Suprapubic skin (tissue), 4 donors: ENCODE results near the gene TMPRSS11D. TPM values are rescaled to one million over a fixed set of nuclear protein-coding genes. Genes with fewer than 3 reads are reported as not detected.

Experiments used
- DNase-seq, 2 donors: peaks; one replicate each; pipeline ENCODE4 v3.0.0-alpha.2; 2019; ENCODE audit warnings: low spot score in 2 of 2
- H3K27ac ChIP-seq: fragments of 200-600 bp; sonication (generic); one replicate; pipeline ENCODE4 v1.5.1; 2019
- H3K27me3 ChIP-seq: fragments of 200-600 bp; sonication (generic); one replicate; pipeline ENCODE4 v1.5.1; 2019
- H3K36me3 ChIP-seq: fragments of 200-600 bp; sonication (generic); one replicate; pipeline ENCODE4 v1.5.1; 2019
- H3K4me1 ChIP-seq: fragments of 200-600 bp; sonication (generic); one replicate; pipeline ENCODE4 v1.5.1; 2019
- H3K4me3 ChIP-seq: fragments of 200-600 bp; sonication (generic); one replicate; pipeline ENCODE4 v1.5.1; 2019; ENCODE audit warnings: mild to moderate bottlenecking
- H3K9me3 ChIP-seq: fragments of 200-600 bp; sonication (generic); one replicate; pipeline ENCODE4 v1.5.1; 2019
- CTCF ChIP-seq, 2 donors: fragments of 200-600 bp in 1 of 2; fragments of 450-650 bp in 1 of 2; sonication (generic) in 1 of 2; IDR thresholded peaks; one replicate each; pipeline ENCODE4 v1.5.1; 2016 to 2019; ENCODE audit warnings: antibody characterized with exemption in 2 of 2, mild to moderate bottlenecking in 1 of 2, moderate library complexity in 1 of 2
- EP300 ChIP-seq: sonication (generic); formaldehyde crosslinking; IDR thresholded peaks from one replicate; pipeline ENCODE4 v1.6.1; 2017; ENCODE audit warnings: antibody characterized with exemption
- POLR2A ChIP-seq, 2 donors: fragments of 450-650 bp; IDR thresholded peaks; one replicate each; pipeline ENCODE4 v1.6.1; 2017; ENCODE audit warnings: antibody characterized with exemption in 2 of 2, mild to moderate bottlenecking in 2 of 2, moderate library complexity in 2 of 2
- POLR2AphosphoS5 ChIP-seq, 3 donors: sonication (generic); formaldehyde crosslinking; IDR thresholded peaks; one replicate each; pipeline ENCODE4 v1.6.1; 2017; ENCODE audit warnings: antibody characterized with exemption in 3 of 3
- WGBS: methylation state at CpG from one replicate; pipeline ENCODE4 v1.1.5; 2018; 5-methylcytosine and 5-hydroxymethylcytosine counted together
- total RNA-seq, 4 donors: library from RNA; depleted of rRNA; stranded (reverse); fragments of >200 nt; gene quantifications; one replicate each; pipeline ENCODE4 v1.1.0, GENCODE V29; 2016

Gene TMPRSS11D
- total RNA-seq, 4 donors from 2014 or later = 0.72 to 0.73 TPM; not detected in 2

DNA sequence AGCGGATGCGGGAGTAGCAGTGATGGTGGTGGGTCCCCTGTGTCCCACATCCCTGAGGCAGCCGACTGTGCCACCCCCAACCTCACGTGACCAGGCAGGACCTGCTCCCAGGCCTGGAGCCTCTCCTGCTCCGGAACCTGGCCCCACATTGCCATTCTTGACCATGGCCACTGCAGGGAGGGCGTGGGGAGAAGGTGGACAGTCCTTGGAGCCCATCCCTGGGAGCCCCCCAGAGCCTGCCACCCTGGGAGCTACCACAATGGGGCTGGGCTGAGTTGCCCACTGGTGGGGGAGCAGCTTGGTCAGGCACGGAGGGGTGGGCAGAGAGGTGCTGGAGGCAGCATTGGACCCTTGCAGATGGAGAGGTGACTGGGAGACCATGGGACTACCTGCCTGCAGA lies 42.7 kb upstream of the TMPRSS11D start:
- WGBS = 95% methylated on average over 5 of the region's 7 CpGs
- H3K27ac ChIP-seq = no peak overlapping the region

GRCh38 chr4:67922697-67923096 lies 38.9 kb upstream of the TMPRSS11D start:
- 53% methylated on average over 4 of the region's 4 CpGs for WGBS

More for the DNA sequence above, 42.7 kb upstream of the TMPRSS11D start:
- no peak for TF ChIP-seq EP300
- TF ChIP-seq POLR2A (IDR thresholded peaks at IDR 0.05) = no peak
- TF ChIP-seq CTCF (IDR thresholded peaks at IDR 0.05) = no peak
- TF ChIP-seq POLR2AphosphoS5 (IDR thresholded peaks at IDR 0.05) = no peak
- Histone ChIP-seq H3K4me1 (no peaks in the 10 kb centered on the region), H3K36me3 (no peaks in the 10 kb centered on the region), H3K9me3 (no peaks in the 10 kb centered on the region), H3K4me3 (no peak overlapping the region), H3K27me3 (no peaks in the 10 kb centered on the region)
- DNase-seq = peak; percentile 49 to 76

DNA sequence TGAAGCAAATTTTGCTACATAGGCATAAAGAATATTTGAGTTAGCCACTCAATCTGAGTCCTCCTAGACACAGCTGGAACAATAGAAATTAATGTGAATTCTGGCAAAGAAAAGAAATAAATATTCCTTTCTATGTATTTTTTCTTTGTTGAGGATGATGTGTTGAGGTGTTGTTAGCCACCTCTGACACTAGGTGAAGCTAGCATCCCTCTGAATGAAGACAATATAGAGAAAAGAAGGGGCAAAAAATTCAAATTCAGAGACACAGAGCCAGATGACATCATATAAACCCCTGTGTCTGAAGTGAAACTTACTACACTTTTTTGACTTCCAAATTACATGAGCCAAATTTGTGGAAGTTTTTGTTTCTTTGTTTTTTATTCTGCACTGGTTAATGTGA lies 34.6 kb upstream of the TMPRSS11D start:
- Histone ChIP-seq H3K4me3 (no peak overlapping the region), H3K36me3 (no peaks in the 10 kb centered on the region), H3K27me3 (no peaks in the 10 kb centered on the region), H3K9me3 (no peaks in the 10 kb centered on the region), H3K4me1 (no peaks in the 10 kb centered on the region), H3K27ac (no peak overlapping the region)
- no peak for TF ChIP-seq EP300
- DNase-seq = no peak

More at GRCh38 chr4:67922697-67923096, 38.9 kb upstream of the TMPRSS11D start:
- Histone ChIP-seq H3K36me3 (no peaks in the 10 kb centered on the region), H3K27me3 (no peaks in the 10 kb centered on the region), H3K4me1 (no peaks in the 10 kb centered on the region), H3K27ac (no peak overlapping the region), H3K9me3 (no peaks in the 10 kb centered on the region), H3K4me3 (no peak overlapping the region)
- DNase-seq = no peak
- TF ChIP-seq CTCF (IDR thresholded peaks at IDR 0.05) (no peak), POLR2A (IDR thresholded peaks at IDR 0.05) (no peak), POLR2AphosphoS5 (IDR thresholded peaks at IDR 0.05) (no peak), EP300 (no peak)

GRCh38 chr4:67915400-67915966 lies 31.7 kb upstream of the TMPRSS11D start:
- no peaks in the 10 kb centered on the region for H3K36me3 ChIP-seq
- no peaks in the 10 kb centered on the region for H3K9me3 ChIP-seq
- no peak for DNase-seq
- TF ChIP-seq EP300 (no peak), POLR2A (IDR thresholded peaks at IDR 0.05) (no peak), POLR2AphosphoS5 (IDR thresholded peaks at IDR 0.05) (no peak), CTCF (IDR thresholded peaks at IDR 0.05) (no peak)
- H3K4me3 ChIP-seq = no peak overlapping the region
- no peaks in the 10 kb centered on the region for H3K27me3 ChIP-seq
- 68% methylated on average over 5 of the region's 5 CpGs for WGBS
- no peaks in the 10 kb centered on the region for H3K4me1 ChIP-seq
- no peak overlapping the region for H3K27ac ChIP-seq

GRCh38 chr4:67912080-67912479 lies 28.3 kb upstream of the TMPRSS11D start:
- H3K4me3 ChIP-seq = no peak overlapping the region
- H3K27me3 ChIP-seq = no peaks in the 10 kb centered on the region
- 91% methylated on average over 2 of the region's 2 CpGs for WGBS
- no peak overlapping the region for H3K27ac ChIP-seq
- no peaks in the 10 kb centered on the region for H3K9me3 ChIP-seq
- no peaks in the 10 kb centered on the region for H3K4me1 ChIP-seq
- DNase-seq = no peak
- no peak for TF ChIP-seq CTCF (IDR thresholded peaks at IDR 0.05)
- no peak for TF ChIP-seq POLR2A (IDR thresholded peaks at IDR 0.05)
- TF ChIP-seq EP300 = no peak
- TF ChIP-seq POLR2AphosphoS5 (IDR thresholded peaks at IDR 0.05) = no peak
- no peaks in the 10 kb centered on the region for H3K36me3 ChIP-seq

DNA sequence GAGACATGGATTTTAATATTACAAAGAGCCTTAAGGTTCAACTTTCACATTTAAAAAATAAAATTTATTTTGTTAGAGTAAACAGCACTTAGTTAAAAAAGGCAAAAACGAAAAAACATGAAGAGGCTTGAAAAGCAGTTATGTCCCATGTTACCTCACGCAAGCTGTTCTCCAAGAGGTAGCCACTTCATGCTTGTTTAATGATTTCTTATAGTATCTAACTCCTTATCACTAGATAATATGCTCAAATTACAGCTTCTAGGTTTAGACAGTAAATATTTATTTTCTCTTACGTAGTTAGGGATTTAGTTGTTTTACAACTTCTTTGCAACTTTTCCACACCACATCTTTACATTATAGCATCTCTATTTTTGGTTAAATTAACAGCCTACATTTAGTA lies 27.8 kb upstream of the TMPRSS11D start:
- no peak overlapping the region for H3K27ac ChIP-seq
- no peaks in the 10 kb centered on the region for H3K4me1 ChIP-seq
- H3K27me3 ChIP-seq = no peaks in the 10 kb centered on the region
- TF ChIP-seq CTCF (IDR thresholded peaks at IDR 0.05) (no peak), EP300 (no peak), POLR2A (IDR thresholded peaks at IDR 0.05) (no peak), POLR2AphosphoS5 (IDR thresholded peaks at IDR 0.05) (no peak)
- 84% methylated on average over 3 of the region's 3 CpGs for WGBS
- H3K36me3 ChIP-seq = no peaks in the 10 kb centered on the region
- no peaks in the 10 kb centered on the region for H3K9me3 ChIP-seq
- DNase-seq = no peak
- no peak overlapping the region for H3K4me3 ChIP-seq
